Keratinocyte (primary cell): ENCODE data around the gene PUS7L. TPM values are rescaled to one million over a fixed set of nuclear protein-coding genes. Genes with fewer than 3 reads are reported as not detected.

ENCODE experiments used
- DNase-seq: peaks from one replicate; pipeline ENCODE4 v3.0.0-alpha.2; 2011; ENCODE audit warnings: low read depth, missing footprints, low spot score
- FAIRE-seq: peaks from 2 replicates; lab custom pipeline; 2011; peaks lifted over from hg19 to GRCh38; lab: Jason Lieb, UNC
- H2AFZ ChIP-seq: 2 replicates; pipeline ENCODE4 v1.6.0; 2012; ENCODE audit warnings: low read length, control low read depth, inconsistent platforms; ENCODE audit not compliant: control insufficient read depth
- H3K27ac ChIP-seq: 2 replicates; pipeline ENCODE4 v1.5.1; 2011; ENCODE audit warnings: low read length; ENCODE audit not compliant: control insufficient read depth, insufficient read depth
- H3K27me3 ChIP-seq: 3 replicates; pipeline ENCODE4 v1.6.0; 2011; ENCODE audit warnings: low read length; ENCODE audit not compliant: control insufficient read depth, insufficient read depth; ENCODE audit errors: extremely low read depth
- H3K36me3 ChIP-seq, 2 experiments: 2 replicates in 1 of 2; 3 replicates in 1 of 2; pipeline ENCODE4 v1.5.1; 2011; ENCODE audit warnings: low read length in 2 of 2, mild to moderate bottlenecking in 1 of 2; ENCODE audit not compliant: control insufficient read depth in 2 of 2, insufficient read depth in 2 of 2; ENCODE audit errors: extremely low read depth in 1 of 2
- H3K4me1 ChIP-seq: 3 replicates; pipeline ENCODE4 v1.5.1; 2011; ENCODE audit warnings: low read length; ENCODE audit not compliant: control insufficient read depth, insufficient read depth; ENCODE audit errors: extremely low read depth
- H3K4me2 ChIP-seq: 3 replicates; pipeline ENCODE4 v1.6.0; 2011; ENCODE audit warnings: low read depth, low read length; ENCODE audit not compliant: control insufficient read depth, insufficient read depth; ENCODE audit errors: extremely low read depth
- H3K4me3 ChIP-seq, 3 experiments: fragments of 200-600 bp in 1 of 3; sonication (generic) in 1 of 3; 2 replicates in 2 of 3; 3 replicates in 1 of 3; pipeline ENCODE4 v1.5.1; 2011 to 2016; ENCODE audit warnings: low read length in 3 of 3, mild to moderate bottlenecking in 3 of 3, control low read depth in 2 of 3, inconsistent platforms in 1 of 3, low read depth in 1 of 3, mixed read lengths in 1 of 3, mixed run types in 1 of 3, moderate library complexity in 1 of 3; ENCODE audit not compliant: control insufficient read depth in 2 of 3, insufficient read depth in 2 of 3; ENCODE audit errors: extremely low read depth in 1 of 3
- H3K79me2 ChIP-seq: 2 replicates; pipeline ENCODE4 v1.6.0; 2012; ENCODE audit warnings: low read length; ENCODE audit not compliant: control insufficient read depth, insufficient read depth
- H3K9ac ChIP-seq: 3 replicates; pipeline ENCODE4 v1.6.0; 2011; ENCODE audit warnings: low read length; ENCODE audit not compliant: control insufficient read depth, insufficient read depth; ENCODE audit errors: extremely low read depth
- H3K9me1 ChIP-seq: 3 replicates; pipeline ENCODE4 v1.6.0; 2011; ENCODE audit warnings: low read length; ENCODE audit not compliant: control insufficient read depth, insufficient read depth; ENCODE audit errors: extremely low read depth
- H3K9me3 ChIP-seq: 2 replicates; pipeline ENCODE4 v1.5.1; 2012; ENCODE audit warnings: low read depth, low read length; ENCODE audit not compliant: control insufficient read depth
- H4K20me1 ChIP-seq: 3 replicates; pipeline ENCODE4 v1.6.0; 2011; ENCODE audit warnings: low read length; ENCODE audit not compliant: control insufficient read depth, insufficient read depth; ENCODE audit errors: extremely low read depth
- CTCF ChIP-seq, 3 experiments: IDR thresholded peaks in 1 of 3; conservative IDR thresholded peaks in 1 of 3; optimal IDR thresholded peaks in 1 of 3; 2 replicates in 2 of 3; 3 replicates in 1 of 3; pipeline versions ENCODE3 to v1.5.1; 2011; ENCODE audit warnings: low read length in 3 of 3, mild to moderate bottlenecking in 3 of 3, moderate library complexity in 2 of 3, control low read depth in 1 of 3, inconsistent platforms in 1 of 3; ENCODE audit not compliant: insufficient read depth in 2 of 3; ENCODE audit errors: extremely low read depth in 1 of 3
- EZH2 ChIP-seq: IDR thresholded peaks from one replicate; pipeline ENCODE4 v1.6.1; 2012; ENCODE audit warnings: inconsistent platforms, mild to moderate bottlenecking, low read length, moderate library complexity
- dilution Hi-C: fragments of 300-500 bp; cut with MboI; formaldehyde crosslinking; loops from one replicate; pipeline ENCODE4 v1.7.0; 2020; ENCODE audit warnings: low sequenced_read_pairs; ENCODE audit not compliant: extremely low pct_ligation_motif_present
- polyA plus RNA-seq, 5 experiments: library from polyadenylated mRNA; depleted of rRNA in 3 of 5; stranded (reverse) in 3 of 5; stranded (forward) in 1 of 5; unstranded in 1 of 5; fragments of >200 nt; gene quantifications; 1 replicate in 1 of 5; 2 replicates in 3 of 5; 3 replicates in 1 of 5; pipeline versions ENCODE4 v1.2.1 to v1.2.3, GENCODE V29; 2011 to 2012; ENCODE audit warnings: missing spikeins in 2 of 5, low read depth in 1 of 5, low replicate concordance in 1 of 5

PUS7L gene
- polyA plus RNA-seq, 1 donor (not counting 4 experiments of a cell fraction or from before 2014, with no cell fraction given), result 10.8 TPM

- Histone ChIP-seq H3K27ac (no peak overlapping the region), H2AFZ (no peak overlapping the region), H3K4me3 (no peak overlapping the region), H3K79me2 (no peaks in the 10 kb centered on the region), H3K4me2 (no peak overlapping the region), H3K9ac (no peak overlapping the region), H3K9me1 (no peaks in the 10 kb centered on the region), H3K4me1 (no peaks in the 10 kb centered on the region), H3K9me3 (no peaks in the 10 kb centered on the region), H4K20me1 (no peaks in the 10 kb centered on the region), H3K27me3 (no peaks in the 10 kb centered on the region), H3K36me3 (peaks cover 3 to 5% of the 10 kb centered on the region in 2 experiments)
- DNase-seq (no peak), FAIRE-seq (no peak)
- dilution Hi-C loops, result no loop called here
- TF ChIP-seq EZH2, result no peak
- no peak for TF ChIP-seq CTCF (optimal IDR thresholded peaks at IDR 0.05 in 1 of 3, IDR thresholded peaks at IDR 0.05 in 1 of 3, conservative IDR thresholded peaks at IDR 0.05 in 1 of 3; ENCODE audit: extremely low read depth in 1 of 3, insufficient read depth in 2 of 3, low read length in 3 of 3)
These were observed 28.5 kb upstream of the PUS7L start for GRCh38 chr12:43786899-43787693.

DNA sequence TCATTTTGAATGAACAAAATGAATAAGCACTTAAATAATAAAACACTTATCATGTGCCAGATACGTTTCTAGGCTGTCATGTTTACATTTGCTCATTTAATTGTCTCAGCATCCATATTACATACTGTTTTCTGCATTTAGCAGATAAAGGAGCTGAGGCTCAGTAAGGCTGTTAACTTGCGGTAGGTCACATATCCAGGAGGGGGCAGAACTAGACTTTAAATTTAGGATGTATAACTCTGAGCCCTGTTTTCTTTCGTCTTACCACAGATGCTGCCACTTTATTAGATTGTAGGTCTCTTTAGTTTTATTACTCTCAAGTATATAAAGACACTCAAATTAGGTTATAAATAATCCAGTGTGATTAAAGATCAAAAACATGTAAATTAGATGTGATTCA lies 17.9 kb upstream of the PUS7L start:
- H3K27me3 ChIP-seq, result no peaks in the 10 kb centered on the region
- DNase-seq, result no peak
- H3K9me3 ChIP-seq, result no peaks in the 10 kb centered on the region
- peak; percentile 23 for FAIRE-seq
- H3K4me1 ChIP-seq, result no peaks in the 10 kb centered on the region
- H3K4me2 ChIP-seq, result no peak overlapping the region
- H3K36me3 ChIP-seq, result peaks cover 9 to 10% of the 10 kb centered on the region in 2 experiments
- H3K27ac ChIP-seq, result no peak overlapping the region
- no peak for TF ChIP-seq EZH2
- TF ChIP-seq CTCF (optimal IDR thresholded peaks at IDR 0.05 in 1 of 3, IDR thresholded peaks at IDR 0.05 in 1 of 3, conservative IDR thresholded peaks at IDR 0.05 in 1 of 3; ENCODE audit: extremely low read depth in 1 of 3, insufficient read depth in 2 of 3, low read length in 3 of 3), result peak; percentile 18 to 47 (median 40)
- no peaks in the 10 kb centered on the region for H4K20me1 ChIP-seq
- no peak overlapping the region for H2AFZ ChIP-seq
- no peak overlapping the region for H3K9ac ChIP-seq
- no peaks in the 10 kb centered on the region for H3K79me2 ChIP-seq
- H3K4me3 ChIP-seq, result no peak overlapping the region
- H3K9me1 ChIP-seq, result no peaks in the 10 kb centered on the region
- dilution Hi-C loops, result no loop called here
